HepG2 (cell line): Measurements from ENCODE around the gene CNNM4. TPM values are rescaled to one million over a fixed set of nuclear protein-coding genes. Genes with fewer than 3 reads are reported as not detected.

Experiments used
- ATM ChIP-seq: fragments of 450-650 bp; IDR thresholded peaks from 2 replicates; pipeline ENCODE4 v1.7.1; 2017; ENCODE audit warnings: mild to moderate bottlenecking, borderline replicate concordance
- FOXA1 ChIP-seq, 2 experiments: fragments of 450-650 bp in 1 of 2; sonication (generic) in 1 of 2; formaldehyde crosslinking in 1 of 2; IDR thresholded peaks; 2 replicates each; pipeline versions ENCODE4 v1.4.0 to v1.6.1; 2016 to 2020; ENCODE audit warnings: missing genetic modification reagents in 1 of 2
- FOXJ3 ChIP-seq: sonication (generic); formaldehyde crosslinking; IDR thresholded peaks from 2 replicates; pipeline ENCODE4 v1.4.0; 2020; ENCODE audit warnings: missing genetic modification reagents, mild to moderate bottlenecking, borderline replicate concordance
- HOXA3 ChIP-seq: sonication (generic); formaldehyde crosslinking; IDR thresholded peaks from 2 replicates; pipeline ENCODE4 v1.5.0; 2020; ENCODE audit warnings: missing genetic modification reagents
- IKZF5 ChIP-seq: IDR thresholded peaks from 2 replicates; pipeline ENCODE4 v1.6.1; 2018; ENCODE audit warnings: missing genetic modification reagents, mild to moderate bottlenecking, missing compliant biosample characterization
- NKX3-1 ChIP-seq: sonication (generic); formaldehyde crosslinking; IDR thresholded peaks from 2 replicates; pipeline ENCODE4 v1.5.0; 2020; ENCODE audit warnings: missing genetic modification reagents
- NONO ChIP-seq, 2 experiments: fragments of 450-650 bp in 1 of 2; sonication (generic) in 1 of 2; formaldehyde crosslinking in 1 of 2; IDR thresholded peaks in 1 of 2; conservative IDR thresholded peaks in 1 of 2; 2 replicates each; pipeline versions ENCODE4 v1.6.1 to v1.8.0; 2017 to 2022; ENCODE audit warnings: mild to moderate bottlenecking in 1 of 2, missing genetic modification reagents in 1 of 2, moderate library complexity in 1 of 2
- REPIN1 ChIP-seq: sonication (generic); formaldehyde crosslinking; IDR thresholded peaks from 2 replicates; pipeline ENCODE4 v1.8.0; 2022; ENCODE audit warnings: missing genetic modification reagents, low read depth, mild to moderate bottlenecking, borderline replicate concordance
- SKI ChIP-seq: fragments of 450-650 bp; IDR thresholded peaks from one replicate; pipeline ENCODE4 v1.6.1; 2018; ENCODE audit warnings: mild to moderate bottlenecking; ENCODE audit not compliant: partially characterized antibody
- ZBTB7A ChIP-seq: sonication (generic); formaldehyde crosslinking; IDR thresholded peaks from 2 replicates; pipeline ENCODE4 v1.8.0; 2022; ENCODE audit warnings: mild to moderate bottlenecking, missing genetic modification reagents
- ZFY ChIP-seq: sonication (generic); formaldehyde crosslinking; IDR thresholded peaks from 2 replicates; pipeline ENCODE4 v1.4.0; 2020; ENCODE audit warnings: missing genetic modification reagents
- ZKSCAN5 ChIP-seq: sonication (generic); formaldehyde crosslinking; IDR thresholded peaks from 2 replicates; pipeline ENCODE4 v1.5.1; 2020; ENCODE audit warnings: mild to moderate bottlenecking, missing genetic modification reagents
- ZNF317 ChIP-seq: sonication (generic); formaldehyde crosslinking; IDR thresholded peaks from 2 replicates; pipeline ENCODE4 v1.5.0; 2020; ENCODE audit warnings: mild to moderate bottlenecking, missing genetic modification reagents
- ZNF460 ChIP-seq: sonication (generic); formaldehyde crosslinking; IDR thresholded peaks from 2 replicates; pipeline ENCODE4 v1.5.1; 2020; ENCODE audit warnings: missing genetic modification reagents, mild to moderate bottlenecking, borderline replicate concordance
- ZNF501 ChIP-seq: sonication (generic); formaldehyde crosslinking; IDR thresholded peaks from 2 replicates; pipeline ENCODE4 v1.5.1; 2020; ENCODE audit warnings: mild to moderate bottlenecking, moderate library complexity, missing genetic modification reagents
- ZNF569 ChIP-seq: sonication (generic); formaldehyde crosslinking; IDR thresholded peaks from 2 replicates; pipeline ENCODE4 v1.5.0; 2020; ENCODE audit warnings: mild to moderate bottlenecking, missing genetic modification reagents, moderate library complexity, borderline replicate concordance
- ZNF607 ChIP-seq: sonication (generic); formaldehyde crosslinking; IDR thresholded peaks from 2 replicates; pipeline ENCODE4 v1.5.1; 2020; ENCODE audit warnings: missing genetic modification reagents, mild to moderate bottlenecking, borderline replicate concordance
- ZNF678 ChIP-seq: sonication (generic); formaldehyde crosslinking; IDR thresholded peaks from 2 replicates; pipeline ENCODE4 v1.4.0; 2020; ENCODE audit warnings: mild to moderate bottlenecking, missing genetic modification reagents
- ZNF703 ChIP-seq: sonication (generic); formaldehyde crosslinking; IDR thresholded peaks from 2 replicates; pipeline ENCODE4 v1.5.1; 2020; ENCODE audit warnings: missing genetic modification reagents, mild to moderate bottlenecking, moderate library complexity, borderline replicate concordance
- ZSCAN22 ChIP-seq: sonication (generic); formaldehyde crosslinking; IDR thresholded peaks from 2 replicates; pipeline ENCODE4 v1.4.0; 2020; ENCODE audit warnings: mild to moderate bottlenecking, missing genetic modification reagents
- polyA plus RNA-seq, 8 experiments: library from polyadenylated mRNA; depleted of rRNA in 3 of 8; stranded (reverse) in 7 of 8; unstranded in 1 of 8; fragments of >200 nt; fragmentation: Illumina TruSeq in 4 of 8; extraction: Trizol in 4 of 8; gene quantifications; 2 replicates each; pipeline versions ENCODE4 v1.2.1 to v1.2.3, GENCODE V29; 2011 to 2016; ENCODE audit warnings: low read depth in 4 of 8, missing spikeins in 1 of 8, mixed read lengths in 1 of 8; ENCODE audit not compliant: insufficient read depth in 1 of 8
- total RNA-seq, 5 experiments: library from RNA; depleted of rRNA; stranded (reverse); fragments of >200 nt; fragmentation: Illumina TruSeq; extraction: Trizol; gene quantifications; 2 replicates each; pipeline ENCODE4 v1.2.3, GENCODE V29; 2016; ENCODE audit warnings: low read depth in 1 of 5
- TF ChIP-seq, protein P1 (sequence below): sonication (generic); formaldehyde crosslinking; IDR thresholded peaks from 2 replicates; pipeline ENCODE4 v1.4.0; 2020; ENCODE audit warnings: missing genetic modification reagents, borderline replicate concordance
- TF ChIP-seq, protein P2 (sequence below): sonication (generic); formaldehyde crosslinking; IDR thresholded peaks from 2 replicates; pipeline ENCODE4 v1.8.0; 2022; ENCODE audit warnings: mild to moderate bottlenecking, missing genetic modification reagents, moderate library complexity

Gene CNNM4
- total and polyA plus RNA-seq, 2 of the 13 experiments (the other 11 are each of a cell fraction or from before 2014, with no cell fraction given): 5.9 to 8.4 TPM

DNA sequence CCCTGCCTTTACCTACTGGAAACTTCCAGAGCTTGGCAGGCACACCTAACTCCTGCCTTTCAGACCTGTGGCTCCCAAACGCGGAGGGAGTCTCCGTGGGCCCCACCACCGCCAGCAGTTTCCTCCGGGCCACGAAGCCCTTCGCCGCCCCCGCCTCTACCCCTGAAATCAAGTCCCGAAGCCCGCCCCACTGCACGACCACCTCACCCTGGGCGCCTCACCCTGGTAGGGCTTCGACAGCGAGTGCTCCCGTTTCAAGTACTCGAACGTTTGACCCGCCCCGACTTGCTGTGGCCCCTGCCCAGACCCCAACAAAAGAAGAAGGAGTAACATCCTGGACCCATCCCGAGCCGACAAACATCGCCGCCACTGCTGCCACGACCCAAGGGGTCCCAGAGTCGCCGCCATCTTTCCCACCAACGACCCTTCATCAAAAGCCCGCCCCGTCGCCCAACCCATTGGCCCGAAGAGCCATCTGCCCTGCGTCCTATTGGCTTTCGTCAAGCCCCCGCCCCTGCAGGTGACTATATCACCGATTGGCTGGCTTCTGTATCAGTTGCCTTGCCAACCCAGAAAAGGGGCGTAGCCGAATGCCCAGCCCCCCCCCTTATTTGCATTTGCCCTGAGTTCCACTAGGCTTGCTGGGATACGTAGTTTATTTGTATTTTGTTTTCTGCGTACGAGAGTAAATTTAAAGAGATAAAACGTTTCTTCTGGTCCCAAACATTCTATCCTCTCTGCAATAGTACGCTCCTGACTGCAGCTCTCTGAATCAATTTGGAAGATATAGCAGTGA, 20.9 kb upstream of the CNNM4 start, which contains the start of gene LMAN2L (continued):
- peak; percentile 67; the same call in 1 of the 2 replicates for TF ChIP-seq IKZF5 (CRISPR knock-in tag)
- 0 out of 2 replicates have a peak, but pooled peaks have one; percentile 42 for TF ChIP-seq NKX3-1 (CRISPR knock-in tag)
- TF ChIP-seq ATM: no peak
- peak; percentile 61; the same call in 1 of the 2 replicates for TF ChIP-seq REPIN1 (CRISPR knock-in tag)
- peak; percentile 38; the same call in 1 of the 2 replicates for TF ChIP-seq ZNF607 (CRISPR knock-in tag)
- peak; percentile 37; the same call in 1 of the 2 replicates for TF ChIP-seq ZKSCAN5 (CRISPR knock-in tag)
- TF ChIP-seq, protein P1, sequence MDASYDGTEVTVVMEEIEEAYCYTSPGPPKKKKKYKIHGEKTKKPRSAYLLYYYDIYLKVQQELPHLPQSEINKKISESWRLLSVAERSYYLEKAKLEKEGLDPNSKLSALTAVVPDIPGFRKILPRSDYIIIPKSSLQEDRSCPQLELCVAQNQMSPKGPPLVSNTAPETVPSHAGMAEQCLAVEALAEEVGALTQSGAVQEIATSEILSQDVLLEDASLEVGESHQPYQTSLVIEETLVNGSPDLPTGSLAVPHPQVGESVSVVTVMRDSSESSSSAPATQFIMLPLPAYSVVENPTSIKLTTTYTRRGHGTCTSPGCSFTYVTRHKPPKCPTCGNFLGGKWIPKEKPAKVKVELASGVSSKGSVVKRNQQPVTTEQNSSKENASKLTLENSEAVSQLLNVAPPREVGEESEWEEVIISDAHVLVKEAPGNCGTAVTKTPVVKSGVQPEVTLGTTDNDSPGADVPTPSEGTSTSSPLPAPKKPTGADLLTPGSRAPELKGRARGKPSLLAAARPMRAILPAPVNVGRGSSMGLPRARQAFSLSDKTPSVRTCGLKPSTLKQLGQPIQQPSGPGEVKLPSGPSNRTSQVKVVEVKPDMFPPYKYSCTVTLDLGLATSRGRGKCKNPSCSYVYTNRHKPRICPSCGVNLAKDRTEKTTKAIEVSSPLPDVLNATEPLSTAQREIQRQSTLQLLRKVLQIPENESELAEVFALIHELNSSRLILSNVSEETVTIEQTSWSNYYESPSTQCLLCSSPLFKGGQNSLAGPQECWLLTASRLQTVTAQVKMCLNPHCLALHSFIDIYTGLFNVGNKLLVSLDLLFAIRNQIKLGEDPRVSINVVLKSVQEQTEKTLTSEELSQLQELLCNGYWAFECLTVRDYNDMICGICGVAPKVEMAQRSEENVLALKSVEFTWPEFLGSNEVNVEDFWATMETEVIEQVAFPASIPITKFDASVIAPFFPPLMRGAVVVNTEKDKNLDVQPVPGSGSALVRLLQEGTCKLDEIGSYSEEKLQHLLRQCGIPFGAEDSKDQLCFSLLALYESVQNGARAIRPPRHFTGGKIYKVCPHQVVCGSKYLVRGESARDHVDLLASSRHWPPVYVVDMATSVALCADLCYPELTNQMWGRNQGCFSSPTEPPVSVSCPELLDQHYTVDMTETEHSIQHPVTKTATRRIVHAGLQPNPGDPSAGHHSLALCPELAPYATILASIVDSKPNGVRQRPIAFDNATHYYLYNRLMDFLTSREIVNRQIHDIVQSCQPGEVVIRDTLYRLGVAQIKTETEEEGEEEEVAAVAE (CRISPR knock-in tag): peak; percentile 65; the same call in 1 of the 2 replicates
- TF ChIP-seq ZFY (CRISPR knock-in tag): peak; percentile 77
- TF ChIP-seq ZNF569: 0 out of 2 replicates have a peak, but pooled peaks have one; percentile 52
- peak; percentile 61; the same call in 1 of the 2 replicates for TF ChIP-seq HOXA3 (CRISPR knock-in tag)
- TF ChIP-seq ZNF678: peak; percentile 81
- 0 out of 2 replicates have a peak, but pooled peaks have one; percentile 49 for TF ChIP-seq ZNF703 (CRISPR knock-in tag)
- no peak for TF ChIP-seq NONO (IDR thresholded peaks at IDR 0.05)
- peak; percentile 74 for TF ChIP-seq NONO (CRISPR knock-in tag; conservative IDR thresholded peaks at IDR 0.05)
- no peak for TF ChIP-seq FOXA1 (IDR thresholded peaks at IDR 0.05)
- TF ChIP-seq FOXA1 (CRISPR knock-in tag; IDR thresholded peaks at IDR 0.05): peak; percentile 44
- TF ChIP-seq ZNF501 (CRISPR knock-in tag): peak; percentile 83
- TF ChIP-seq, protein P2, sequence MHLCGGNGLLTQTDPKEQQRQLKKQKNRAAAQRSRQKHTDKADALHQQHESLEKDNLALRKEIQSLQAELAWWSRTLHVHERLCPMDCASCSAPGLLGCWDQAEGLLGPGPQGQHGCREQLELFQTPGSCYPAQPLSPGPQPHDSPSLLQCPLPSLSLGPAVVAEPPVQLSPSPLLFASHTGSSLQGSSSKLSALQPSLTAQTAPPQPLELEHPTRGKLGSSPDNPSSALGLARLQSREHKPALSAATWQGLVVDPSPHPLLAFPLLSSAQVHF (CRISPR knock-in tag): no peak
- TF ChIP-seq ZBTB7A: peak; percentile 59; the same call in 1 of the 2 replicates
- TF ChIP-seq SKI: peak; percentile 28
- 0 out of 2 replicates have a peak, but pooled peaks have one; percentile 40 for TF ChIP-seq ZNF317
- TF ChIP-seq ZNF460 (CRISPR knock-in tag): no peak
- TF ChIP-seq FOXJ3 (CRISPR knock-in tag): 0 out of 2 replicates have a peak, but pooled peaks have one; percentile 21
- TF ChIP-seq ZSCAN22 (CRISPR knock-in tag): 0 out of 2 replicates have a peak, but pooled peaks have one; percentile 52
